ENCODE data around the gene SLC26A1. TPM values are rescaled to one million over a fixed set of nuclear protein-coding genes. Genes with fewer than 3 reads are reported as not detected.

Gene SLC26A1
- total RNA-seq, 1 experiment from 2014 or later: 0.13 TPM

- no peak for DNase-seq (ENCODE audit: low read depth)
Observed at GRCh38 chr4:966266-967112, 26.7 kb downstream of the SLC26A1 start.

GRCh38 chr4:965766-966134, 27.5 kb downstream of the SLC26A1 start:
- no peak for DNase-seq (ENCODE audit: low read depth)

- no peak for DNase-seq (ENCODE audit: low read depth)
Observed at GRCh38 chr4:965048-965765, 28.0 kb downstream of the SLC26A1 start.

GRCh38 chr4:964346-965025, 28.7 kb downstream of the SLC26A1 start:
- DNase-seq (ENCODE audit: low read depth): no peak

GRCh38 chr4:963276-964225, 29.7 kb downstream of the SLC26A1 start:
- DNase-seq (ENCODE audit: low read depth): no peak

- DNase-seq (ENCODE audit: low read depth): no peak
Observed at GRCh38 chr4:962231-963208, 30.7 kb downstream of the SLC26A1 start.

GRCh38 chr4:961351-962230, 31.6 kb downstream of the SLC26A1 start:
- no peak for DNase-seq (ENCODE audit: low read depth)

- DNase-seq (ENCODE audit: low read depth): no peak
Observed at GRCh38 chr4:960636-961350, 32.4 kb downstream of the SLC26A1 start.

- DNase-seq (ENCODE audit: low read depth): no peak
Observed at GRCh38 chr4:960140-960635, 33.0 kb downstream of the SLC26A1 start.

GRCh38 chr4:959338-960139, 33.7 kb downstream of the SLC26A1 start:
- no peak for DNase-seq (ENCODE audit: low read depth)

- DNase-seq (ENCODE audit: low read depth): no peak
Observed at GRCh38 chr4:958696-959337, 34.4 kb downstream of the SLC26A1 start.

GRCh38 chr4:958314-958665, 34.9 kb downstream of the SLC26A1 start:
- DNase-seq (ENCODE audit: low read depth): no peak

GRCh38 chr4:957581-958313, 35.5 kb downstream of the SLC26A1 start:
- DNase-seq (ENCODE audit: low read depth): no peak

GRCh38 chr4:957231-957580, 36.0 kb downstream of the SLC26A1 start:
- DNase-seq (ENCODE audit: low read depth): no peak

- DNase-seq (ENCODE audit: low read depth): no peak
Observed at GRCh38 chr4:956531-957230, 36.5 kb downstream of the SLC26A1 start.
